Measurements from ENCODE around the gene DENND1B.

Gene DENND1B

DNA sequence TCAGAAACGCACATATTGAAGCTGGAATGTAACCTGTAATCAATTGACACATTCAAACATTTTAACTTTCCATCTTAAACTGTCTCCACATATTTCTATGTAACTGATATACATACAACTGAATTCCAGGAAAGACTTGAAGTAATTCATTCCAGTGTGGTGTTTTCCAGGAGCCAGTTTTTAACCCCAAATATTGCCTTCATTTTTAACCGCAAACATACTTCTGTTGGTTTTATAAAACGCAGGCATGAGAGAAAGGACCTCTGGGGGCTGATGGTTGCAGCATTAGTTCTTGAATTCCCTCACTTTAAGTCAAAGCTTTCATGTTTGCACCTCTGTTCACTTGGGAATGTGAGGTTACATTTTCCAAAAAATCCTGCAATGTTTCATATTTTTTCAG lies 303.1 kb downstream of the DENND1B start:
- Histone ChIP-seq H3K27me3 (no peaks in the 10 kb centered on the region), H3K27ac (no peak overlapping the region), H3K36me3 (no peaks in the 10 kb centered on the region), H3K4me3 (no peak overlapping the region), H3K9me3 (no peaks in the 10 kb centered on the region), H3K4me1 (no peaks in the 10 kb centered on the region)
- TF ChIP-seq, protein P1, sequence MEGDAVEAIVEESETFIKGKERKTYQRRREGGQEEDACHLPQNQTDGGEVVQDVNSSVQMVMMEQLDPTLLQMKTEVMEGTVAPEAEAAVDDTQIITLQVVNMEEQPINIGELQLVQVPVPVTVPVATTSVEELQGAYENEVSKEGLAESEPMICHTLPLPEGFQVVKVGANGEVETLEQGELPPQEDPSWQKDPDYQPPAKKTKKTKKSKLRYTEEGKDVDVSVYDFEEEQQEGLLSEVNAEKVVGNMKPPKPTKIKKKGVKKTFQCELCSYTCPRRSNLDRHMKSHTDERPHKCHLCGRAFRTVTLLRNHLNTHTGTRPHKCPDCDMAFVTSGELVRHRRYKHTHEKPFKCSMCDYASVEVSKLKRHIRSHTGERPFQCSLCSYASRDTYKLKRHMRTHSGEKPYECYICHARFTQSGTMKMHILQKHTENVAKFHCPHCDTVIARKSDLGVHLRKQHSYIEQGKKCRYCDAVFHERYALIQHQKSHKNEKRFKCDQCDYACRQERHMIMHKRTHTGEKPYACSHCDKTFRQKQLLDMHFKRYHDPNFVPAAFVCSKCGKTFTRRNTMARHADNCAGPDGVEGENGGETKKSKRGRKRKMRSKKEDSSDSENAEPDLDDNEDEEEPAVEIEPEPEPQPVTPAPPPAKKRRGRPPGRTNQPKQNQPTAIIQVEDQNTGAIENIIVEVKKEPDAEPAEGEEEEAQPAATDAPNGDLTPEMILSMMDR (IDR thresholded peaks at IDR 0.05), result no peak
- no peak for DNase-seq
- intact Hi-C loops (cut with DNase I; ENCODE audit: low total_unique reads), result no loop called here

DNA sequence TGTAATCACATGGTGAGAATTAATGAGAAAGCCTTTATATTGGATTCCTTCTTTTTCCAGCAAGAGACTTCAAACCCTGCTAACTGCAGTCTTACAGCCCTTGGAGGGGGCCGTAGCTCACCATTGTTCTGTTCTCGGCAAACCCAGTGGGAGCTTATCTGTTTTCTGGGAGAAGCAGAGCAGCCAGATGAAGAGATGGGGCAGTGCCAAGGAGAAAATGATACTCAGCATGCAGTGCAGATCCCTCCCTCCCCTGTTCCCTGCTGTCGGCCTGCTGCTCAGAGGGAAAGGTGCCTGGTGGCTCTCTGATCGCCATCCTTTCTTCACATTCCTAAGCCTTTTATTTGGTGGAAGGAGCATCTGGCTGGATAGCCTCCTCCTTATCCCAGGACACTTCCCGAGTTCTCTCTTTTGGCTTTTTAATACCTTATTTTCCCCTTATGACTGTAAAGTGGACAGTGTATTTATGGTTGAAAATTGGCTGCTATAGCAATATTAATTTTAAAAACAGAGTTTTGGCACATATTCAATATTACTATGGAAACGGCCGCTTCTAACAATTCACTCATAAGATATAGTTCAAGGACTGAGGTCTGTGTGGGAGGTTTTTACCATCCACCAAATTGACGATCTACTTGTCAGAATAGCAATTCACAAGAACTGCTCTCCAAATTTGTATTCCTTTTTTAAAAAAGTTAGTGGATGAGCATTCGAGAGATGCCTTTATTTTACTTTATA lies 303.9 kb downstream of the DENND1B start:
- H3K4me3 ChIP-seq, result no peak overlapping the region
- H3K27ac ChIP-seq, result no peak overlapping the region
- no peak for DNase-seq
- no peaks in the 10 kb centered on the region for H3K9me3 ChIP-seq
- H3K36me3 ChIP-seq, result no peaks in the 10 kb centered on the region
- H3K27me3 ChIP-seq, result no peaks in the 10 kb centered on the region
- no peaks in the 10 kb centered on the region for H3K4me1 ChIP-seq
- intact Hi-C loops (cut with DNase I; ENCODE audit: low total_unique reads), result no loop called here
- TF ChIP-seq, protein P1 (IDR thresholded peaks at IDR 0.05), result no peak

DNA sequence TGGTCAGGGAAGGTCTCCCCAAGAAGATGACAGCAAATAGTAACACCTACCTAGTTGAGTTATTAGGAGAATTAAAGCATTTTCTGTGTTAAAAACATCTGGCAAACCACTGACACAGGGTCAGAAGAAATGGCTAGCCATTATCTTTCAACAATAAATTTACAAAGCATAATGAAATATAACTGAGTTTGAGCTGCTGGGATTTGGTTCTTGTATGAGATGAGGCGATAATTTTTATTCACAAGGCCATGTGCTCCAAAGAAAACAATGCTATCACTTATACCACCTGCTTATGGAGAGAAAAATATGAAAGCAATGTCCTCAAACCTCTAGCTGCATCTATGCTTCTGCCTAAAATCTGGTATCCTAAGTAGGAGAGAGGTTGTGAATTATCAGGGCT lies 304.9 kb downstream of the DENND1B start:
- TF ChIP-seq, protein P1 (IDR thresholded peaks at IDR 0.05), result no peak
- no peak for DNase-seq
- intact Hi-C loops (cut with DNase I; ENCODE audit: low total_unique reads), result no loop called here

DNA sequence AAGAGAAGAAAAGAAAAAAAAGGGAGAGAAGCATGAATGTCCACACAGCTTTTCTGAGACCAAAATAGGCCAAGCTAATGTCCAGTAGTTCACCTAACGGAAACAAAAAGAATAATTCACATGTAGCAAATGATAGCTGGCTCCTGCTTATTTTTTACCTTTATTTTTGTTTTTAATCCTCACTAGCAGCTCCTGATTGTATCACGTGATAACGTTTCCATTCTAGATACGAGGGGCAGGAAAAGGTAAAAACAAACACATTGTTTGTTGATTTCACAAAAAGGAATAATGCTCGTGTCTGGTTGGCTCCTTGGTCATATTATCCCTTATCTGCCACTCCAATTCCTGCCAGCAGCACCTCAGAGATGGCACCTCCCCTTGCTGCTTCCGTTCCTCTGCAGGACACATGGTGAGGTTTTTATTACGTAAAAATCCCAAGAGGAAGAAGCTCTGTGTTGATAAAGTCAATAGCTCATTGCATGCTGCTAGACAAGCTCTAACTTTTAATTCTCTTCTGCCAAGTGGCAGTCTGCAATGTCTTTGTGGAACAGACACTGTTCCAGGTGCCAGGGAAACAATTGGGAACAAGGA lies 305.6 kb downstream of the DENND1B start:
- DNase-seq, result no peak
- Histone ChIP-seq H3K27ac (no peak overlapping the region), H3K9me3 (no peaks in the 10 kb centered on the region), H3K27me3 (no peaks in the 10 kb centered on the region), H3K4me1 (peaks cover 0 to 12% (median 0%) of the 10 kb centered on the region in 4 donors), H3K36me3 (no peaks in the 10 kb centered on the region), H3K4me3 (no peak overlapping the region)
- TF ChIP-seq, protein P1 (IDR thresholded peaks at IDR 0.05), result no peak
- intact Hi-C loops (cut with DNase I; ENCODE audit: low total_unique reads), result no loop called here

More for the DNA sequence above, 304.9 kb downstream of the DENND1B start:
- H3K36me3 ChIP-seq, result no peaks in the 10 kb centered on the region
- no peak overlapping the region for H3K4me3 ChIP-seq
- peaks cover 0 to 6% (median 0%) of the 10 kb centered on the region in 4 donors for H3K4me1 ChIP-seq
- H3K27me3 ChIP-seq, result no peaks in the 10 kb centered on the region
- no peaks in the 10 kb centered on the region for H3K9me3 ChIP-seq
- H3K27ac ChIP-seq, result no peak overlapping the region

DNA sequence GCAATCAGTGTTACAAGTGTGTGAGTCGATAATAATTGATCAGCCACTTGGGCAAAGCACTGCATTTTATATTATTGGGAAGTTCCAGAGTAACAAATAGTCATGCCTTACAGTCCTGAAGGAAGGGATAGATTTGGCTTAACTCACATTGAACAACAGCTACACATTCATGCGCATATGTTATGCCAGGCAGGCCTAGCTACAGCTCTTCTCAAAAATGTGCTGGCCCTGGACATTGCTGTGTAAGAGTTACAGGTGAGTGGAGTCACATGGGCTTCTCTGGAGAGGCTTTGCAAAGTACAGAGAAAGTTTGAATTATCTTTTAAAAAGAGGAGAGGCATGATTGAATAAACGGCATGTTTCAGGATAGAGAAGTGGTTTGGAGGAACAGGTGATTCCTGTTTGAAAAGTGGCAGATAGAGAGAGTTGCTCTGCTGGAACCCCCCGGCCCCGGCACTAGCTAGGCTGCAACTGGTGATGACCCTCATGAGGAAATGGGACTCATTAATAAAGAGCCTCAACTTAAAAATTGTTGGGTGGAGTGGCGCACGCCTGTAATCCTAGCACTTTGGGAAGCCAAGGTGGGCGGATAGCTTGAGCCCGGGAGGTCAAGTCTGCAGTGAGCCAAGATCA lies 306.6 kb downstream of the DENND1B start:
- TF ChIP-seq, protein P1 (IDR thresholded peaks at IDR 0.05), result no peak
- H3K27ac ChIP-seq, result no peak overlapping the region
- no peaks in the 10 kb centered on the region for H3K27me3 ChIP-seq
- no peaks in the 10 kb centered on the region for H3K36me3 ChIP-seq
- no peak overlapping the region for H3K4me3 ChIP-seq
- DNase-seq, result no peak
- no peaks in the 10 kb centered on the region for H3K9me3 ChIP-seq
- intact Hi-C loops (cut with DNase I; ENCODE audit: low total_unique reads), result no loop called here
- H3K4me1 ChIP-seq, result peaks cover 0 to 22% (median 0%) of the 10 kb centered on the region in 4 donors

All from tibial artery (tissue), 4 donors.